IMR-90 (cell line): ENCODE data around the gene HHLA2.

Experiments
- BHLHE40 ChIP-seq: fragments of 150-350 bp; IDR thresholded peaks from 2 replicates; pipeline ENCODE4 v1.6.1; 2016; ENCODE audit warnings: mild to moderate bottlenecking, low read depth, low read length
- CEBPB ChIP-seq: IDR thresholded peaks from 2 replicates; pipeline ENCODE4 v1.6.1; 2012; ENCODE audit warnings: low read depth, low read length, improper control_type of control experiment
- CTCF ChIP-seq: conservative IDR thresholded peaks from 2 replicates; pipeline ENCODE4 v1.5.1; 2012; ENCODE audit warnings: mild to moderate bottlenecking, low read depth, low read length, improper control_type of control experiment
- POLR2A ChIP-seq: IDR thresholded peaks from 2 replicates; pipeline ENCODE4 v1.6.1; 2012; ENCODE audit warnings: mild to moderate bottlenecking, low read depth, low read length

DNA sequence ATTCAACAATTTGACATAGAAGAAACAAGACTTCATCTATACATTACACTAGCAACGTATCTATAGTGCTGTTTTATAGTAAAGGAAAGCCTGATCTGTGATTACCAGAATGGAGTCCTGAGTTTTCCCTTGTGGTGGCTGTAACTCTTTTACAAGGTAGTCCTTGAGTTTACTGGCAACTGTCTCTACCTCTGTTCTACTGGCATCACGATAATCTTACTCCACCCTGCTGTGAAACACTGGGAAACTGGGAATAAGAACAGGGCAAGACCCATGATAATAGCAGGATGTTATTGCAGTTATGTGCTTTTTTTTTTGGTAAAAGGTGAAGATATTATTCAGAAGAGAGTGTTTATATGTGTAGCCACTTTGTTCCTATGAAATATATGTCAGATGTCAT lies 12.4 kb upstream of the HHLA2 start:
- TF ChIP-seq CTCF: no peak
- no peak for TF ChIP-seq CEBPB
- no peak for TF ChIP-seq POLR2A
- TF ChIP-seq BHLHE40: no peak
